KMS-11 (cell line): ENCODE results near the gene NKPD1.

Experiments used
- H2AFZ ChIP-seq: fragments of 200-600 bp; sonication (generic); 2 replicates; pipeline ENCODE4 v1.6.1; 2016; ENCODE audit warnings: antibody characterized with exemption, mixed run types, low read depth
- H3K27ac ChIP-seq: fragments of 200-600 bp; sonication (generic); 2 replicates; pipeline ENCODE4 v1.6.1; 2016; ENCODE audit warnings: mild to moderate bottlenecking, mixed run types
- H3K27me3 ChIP-seq: fragments of 200-600 bp; sonication (generic); 2 replicates; pipeline ENCODE4 v1.6.1; 2017; ENCODE audit warnings: mild to moderate bottlenecking, low read depth, mixed run types, moderate library complexity; ENCODE audit not compliant: insufficient read depth
- H3K36me3 ChIP-seq: fragments of 200-600 bp; sonication (generic); 2 replicates; pipeline ENCODE4 v1.6.1; 2017; ENCODE audit warnings: mild to moderate bottlenecking, mixed run types; ENCODE audit not compliant: insufficient read depth
- H3K4me1 ChIP-seq: fragments of 200-600 bp; sonication (generic); 2 replicates; pipeline ENCODE4 v1.6.1; 2016; ENCODE audit warnings: mild to moderate bottlenecking, low read depth, mixed run types; ENCODE audit not compliant: poor library complexity, severe bottlenecking
- H3K4me2 ChIP-seq: fragments of 200-600 bp; sonication (generic); 2 replicates; pipeline ENCODE4 v1.7.0; 2016; ENCODE audit warnings: mild to moderate bottlenecking, mixed run types
- H3K4me3 ChIP-seq: fragments of 200-600 bp; sonication (generic); IDR thresholded peaks from 2 replicates; pipeline ENCODE4 v1.6.1; 2017; ENCODE audit warnings: low read depth, low read length, mixed read lengths; ENCODE audit not compliant: insufficient read depth
- H3K79me2 ChIP-seq: fragments of 200-600 bp; sonication (generic); 2 replicates; pipeline ENCODE4 v1.6.1; 2016; ENCODE audit warnings: low read depth, mixed run types; ENCODE audit not compliant: insufficient read depth
- H3K9ac ChIP-seq: fragments of 200-600 bp; sonication (generic); 2 replicates; pipeline ENCODE4 v1.6.1; 2016; ENCODE audit warnings: mild to moderate bottlenecking, mixed run types
- H4K20me1 ChIP-seq: fragments of 200-600 bp; sonication (generic); 2 replicates; pipeline ENCODE4 v1.6.1; 2016; ENCODE audit warnings: mild to moderate bottlenecking, mixed run types; ENCODE audit not compliant: insufficient read depth
- TF ChIP-seq, protein P1 (sequence below): fragments of 200-600 bp; sonication (generic); conservative IDR thresholded peaks from 2 replicates; pipeline ENCODE4 v1.6.1; 2017; ENCODE audit warnings: low read depth, mild to moderate bottlenecking, antibody characterized with exemption, low read length, moderate library complexity, mixed read lengths

The NKPD1 gene

DNA sequence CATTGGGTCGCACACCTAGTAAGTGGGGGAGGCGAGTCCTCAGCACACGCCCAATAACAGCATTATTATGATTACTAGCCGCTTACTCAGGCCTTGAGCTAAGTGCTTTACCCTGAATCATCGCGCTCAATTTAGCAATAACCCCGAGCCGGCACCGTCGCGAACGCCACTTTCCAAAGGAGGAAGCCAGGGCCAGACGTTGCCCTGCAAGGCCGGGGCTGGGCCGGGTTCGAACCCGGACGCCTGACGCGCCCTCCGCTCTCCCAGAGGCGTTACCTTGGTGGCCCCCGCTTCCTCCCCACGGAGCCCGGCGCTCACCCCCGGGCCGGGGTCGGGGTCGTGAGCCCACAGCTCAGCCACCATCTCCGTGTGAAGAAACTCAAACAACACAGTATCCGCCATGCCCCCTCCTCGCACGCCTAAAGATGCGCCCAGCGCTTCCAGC is 17.1 kb upstream of the NKPD1 start, which contains the start of gene TRAPPC6A:
Gene TRAPPC6A, minus strand, starts transcription at position 421 of the 445 bp plus-strand sequence. Its CDS starts 19 bp downstream, at position 402.
- TF ChIP-seq, protein P1, sequence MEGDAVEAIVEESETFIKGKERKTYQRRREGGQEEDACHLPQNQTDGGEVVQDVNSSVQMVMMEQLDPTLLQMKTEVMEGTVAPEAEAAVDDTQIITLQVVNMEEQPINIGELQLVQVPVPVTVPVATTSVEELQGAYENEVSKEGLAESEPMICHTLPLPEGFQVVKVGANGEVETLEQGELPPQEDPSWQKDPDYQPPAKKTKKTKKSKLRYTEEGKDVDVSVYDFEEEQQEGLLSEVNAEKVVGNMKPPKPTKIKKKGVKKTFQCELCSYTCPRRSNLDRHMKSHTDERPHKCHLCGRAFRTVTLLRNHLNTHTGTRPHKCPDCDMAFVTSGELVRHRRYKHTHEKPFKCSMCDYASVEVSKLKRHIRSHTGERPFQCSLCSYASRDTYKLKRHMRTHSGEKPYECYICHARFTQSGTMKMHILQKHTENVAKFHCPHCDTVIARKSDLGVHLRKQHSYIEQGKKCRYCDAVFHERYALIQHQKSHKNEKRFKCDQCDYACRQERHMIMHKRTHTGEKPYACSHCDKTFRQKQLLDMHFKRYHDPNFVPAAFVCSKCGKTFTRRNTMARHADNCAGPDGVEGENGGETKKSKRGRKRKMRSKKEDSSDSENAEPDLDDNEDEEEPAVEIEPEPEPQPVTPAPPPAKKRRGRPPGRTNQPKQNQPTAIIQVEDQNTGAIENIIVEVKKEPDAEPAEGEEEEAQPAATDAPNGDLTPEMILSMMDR, result no peak
- H3K36me3 ChIP-seq, result no peaks in the 10 kb centered on the region
- H4K20me1 ChIP-seq, result no peaks in the 10 kb centered on the region
- H3K79me2 ChIP-seq, result peaks cover 43% of the 10 kb centered on the region; the same call in 1 of the 2 replicates
- peak within 1 kb of the TSS; percentile 99 for H3K4me2 ChIP-seq
- H3K27ac ChIP-seq, result peak within 1 kb of the TSS; percentile 69
- peak within 1 kb of the TSS; percentile 66 for H2AFZ ChIP-seq
- H3K27me3 ChIP-seq, result no peaks in the 10 kb centered on the region
- H3K4me3 ChIP-seq, result peak within 1 kb of the TSS; percentile 47
- H3K4me1 ChIP-seq, result peaks cover 34% of the 10 kb centered on the region
- H3K9ac ChIP-seq, result peak within 1 kb of the TSS; percentile 63

DNA sequence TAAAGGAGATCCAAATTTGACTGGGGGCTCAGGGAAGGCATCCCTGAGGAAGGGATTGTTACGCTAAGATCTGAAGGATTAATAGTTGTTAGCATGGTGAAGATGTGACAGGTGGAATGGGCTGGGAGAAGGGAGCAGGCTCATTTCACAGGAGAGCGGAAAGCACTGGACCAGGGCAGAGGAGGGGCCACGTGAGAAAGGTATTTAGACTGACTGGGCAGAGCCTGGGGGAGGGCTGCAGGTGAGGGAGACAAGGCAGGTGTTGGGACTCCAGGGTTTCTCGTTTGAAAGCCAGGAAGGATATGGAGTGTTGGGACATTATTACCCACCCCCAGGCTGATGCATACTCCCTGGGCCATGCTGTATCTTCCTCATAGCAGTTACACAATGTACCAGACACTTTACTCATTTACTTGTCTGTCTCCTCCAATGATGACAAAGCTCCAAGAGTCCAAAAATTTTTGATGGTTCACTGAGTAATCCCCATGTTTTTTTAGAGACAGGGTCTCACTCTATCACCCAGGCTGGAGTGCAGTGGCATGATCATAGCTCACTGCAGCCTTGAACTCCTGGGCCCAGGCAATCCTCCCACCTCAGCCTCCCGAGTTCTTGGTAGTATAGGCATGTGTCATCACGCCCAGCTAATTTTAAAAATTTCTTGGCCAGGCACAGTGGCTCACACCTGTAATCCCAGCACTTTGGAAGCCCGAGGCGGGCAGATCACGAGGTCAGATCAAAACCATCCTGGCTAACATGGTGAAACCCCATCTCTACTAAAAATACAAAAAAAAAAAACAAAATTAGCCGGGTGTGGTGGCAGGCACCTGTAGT is 14.9 kb upstream of the NKPD1 start:
- TF ChIP-seq, protein P1, result no peak
- Histone ChIP-seq H3K4me1 (peaks cover 27% of the 10 kb centered on the region), H3K4me2 (no peak overlapping the region), H3K27me3 (no peaks in the 10 kb centered on the region), H3K4me3 (no peak overlapping the region), H3K9ac (no peak overlapping the region), H4K20me1 (no peaks in the 10 kb centered on the region), H3K79me2 (peaks cover 27% of the 10 kb centered on the region; the same call in 1 of the 2 replicates), H3K36me3 (no peaks in the 10 kb centered on the region), H3K27ac (no peak overlapping the region), H2AFZ (no peak overlapping the region)

DNA sequence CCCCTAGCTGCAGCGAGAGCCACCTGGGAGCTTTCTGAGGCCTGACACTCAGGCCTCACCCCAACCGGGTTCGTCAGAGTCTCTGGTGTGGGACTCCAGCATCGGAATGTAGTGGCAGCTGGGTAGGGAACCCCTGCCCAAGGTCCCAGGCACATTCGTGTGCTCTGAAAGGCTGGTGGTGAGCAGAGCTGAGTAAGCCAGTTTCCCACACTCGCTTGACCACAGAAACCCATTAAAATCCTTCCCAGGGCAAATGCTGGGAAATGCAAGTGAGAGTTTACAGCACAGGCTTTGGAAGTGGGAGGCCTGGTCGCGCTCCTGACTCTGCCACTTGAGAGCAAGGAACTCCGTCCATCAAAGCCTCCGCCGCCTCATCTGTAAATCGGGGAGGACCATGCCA is 13.0 kb upstream of the NKPD1 start:
- Histone ChIP-seq H3K4me3 (no peak overlapping the region), H3K79me2 (peaks cover 16% of the 10 kb centered on the region; the same call in 1 of the 2 replicates), H3K4me2 (no peak overlapping the region), H3K27ac (no peak overlapping the region), H3K27me3 (no peaks in the 10 kb centered on the region), H2AFZ (no peak overlapping the region), H3K9ac (no peak overlapping the region), H4K20me1 (no peaks in the 10 kb centered on the region), H3K4me1 (peaks cover 17% of the 10 kb centered on the region), H3K36me3 (no peaks in the 10 kb centered on the region)
- TF ChIP-seq, protein P1, result no peak

DNA sequence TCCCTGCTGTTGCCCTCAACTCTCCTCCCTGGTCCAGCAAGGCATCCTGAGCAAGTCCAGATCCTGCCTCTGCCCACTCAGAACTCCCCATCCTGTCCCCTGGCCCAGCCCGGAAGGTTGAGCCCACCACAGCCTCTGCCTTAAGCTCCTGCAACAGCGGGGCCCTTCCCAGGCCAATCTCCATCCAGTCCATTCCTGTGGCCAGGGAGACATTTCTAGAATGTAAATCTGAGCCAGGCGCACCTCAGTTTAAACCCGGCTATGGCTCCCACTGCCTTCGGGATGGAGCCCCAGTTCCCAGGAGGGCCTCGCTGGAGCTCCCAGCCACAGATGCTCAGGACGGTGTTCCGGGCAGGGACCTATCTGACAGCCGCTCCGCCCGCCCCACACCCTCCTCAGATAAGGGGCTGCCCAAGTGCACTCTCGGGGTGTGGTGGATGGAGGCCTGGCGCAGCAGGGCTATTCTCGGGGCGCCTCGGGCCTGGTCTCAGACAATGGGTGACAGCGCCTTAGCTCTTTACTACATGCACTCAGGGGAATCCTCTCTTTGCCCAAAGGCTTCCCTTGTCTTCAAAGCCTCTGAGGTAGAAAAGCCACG is 11.9 kb upstream of the NKPD1 start:
- H4K20me1 ChIP-seq, result no peaks in the 10 kb centered on the region
- H3K36me3 ChIP-seq, result no peaks in the 10 kb centered on the region
- no peak overlapping the region for H3K4me2 ChIP-seq
- no peak overlapping the region for H2AFZ ChIP-seq
- H3K79me2 ChIP-seq, result peaks cover 16% of the 10 kb centered on the region; the same call in 1 of the 2 replicates
- TF ChIP-seq, protein P1, result no peak
- H3K9ac ChIP-seq, result no peak overlapping the region
- no peak overlapping the region for H3K4me3 ChIP-seq
- H3K27ac ChIP-seq, result no peak overlapping the region
- peaks cover 17% of the 10 kb centered on the region for H3K4me1 ChIP-seq
- H3K27me3 ChIP-seq, result no peaks in the 10 kb centered on the region
